HG03135 (cell line): ENCODE data around the gene NXNL2.

Experiments
- ATAC-seq: cut with Tn5 transposase; IDR thresholded peaks from one replicate; pipeline ENCODE4 v1.9.1; 2021; ENCODE audit warnings: mild to moderate bottlenecking, moderate library complexity; ENCODE audit not compliant: unreplicated experiment

The NXNL2 gene

GRCh38 chr9:88578121-88579049, 43.4 kb downstream of the NXNL2 start:
- ATAC-seq = peak; percentile 81

GRCh38 chr9:88579050-88579715, 44.2 kb downstream of the NXNL2 start:
- no peak for ATAC-seq

GRCh38 chr9:88580961-88581360, 46.0 kb downstream of the NXNL2 start:
- ATAC-seq = no peak

GRCh38 chr9:88583901-88584596, 49.1 kb downstream of the NXNL2 start:
- ATAC-seq = no peak

DNA sequence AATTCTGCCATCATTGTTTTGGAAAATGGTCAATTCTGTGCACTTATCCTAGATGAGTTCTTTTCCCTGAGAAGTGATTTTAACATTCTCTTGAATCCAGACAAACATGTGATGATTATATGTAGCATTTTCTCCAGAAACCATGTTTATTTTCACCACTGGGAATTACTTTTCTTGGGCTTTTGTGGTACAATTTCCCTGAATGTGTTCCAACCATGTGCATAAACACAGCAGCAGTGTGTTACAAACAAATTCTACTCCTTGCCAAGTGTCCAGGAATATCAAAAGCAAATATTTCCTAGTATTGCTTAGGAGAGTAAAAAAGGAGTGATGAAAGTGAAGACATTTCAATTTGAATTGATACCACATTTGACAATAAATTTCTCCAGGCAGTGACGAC, 50.4 kb downstream of the NXNL2 start:
- no peak for ATAC-seq

DNA sequence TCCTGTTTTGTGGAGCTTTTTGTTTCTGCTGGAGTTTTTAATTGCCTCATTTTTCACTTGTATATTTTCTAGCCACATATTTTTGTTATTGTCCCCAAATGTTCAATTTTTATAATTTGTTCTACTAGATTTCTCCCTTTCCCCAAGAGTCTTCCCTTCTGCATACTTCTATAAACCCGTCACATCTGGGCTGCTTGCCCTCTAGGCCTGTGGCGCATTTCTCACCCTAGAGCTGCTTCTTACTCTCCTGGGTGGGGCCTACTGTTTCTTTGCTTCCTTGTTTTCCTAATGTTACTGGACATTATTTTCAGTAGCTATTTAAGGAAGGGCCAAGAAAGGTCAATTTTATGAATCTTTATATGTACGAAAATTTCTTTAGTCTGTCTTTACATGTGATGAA, 51.5 kb downstream of the NXNL2 start:
- ATAC-seq = no peak

DNA sequence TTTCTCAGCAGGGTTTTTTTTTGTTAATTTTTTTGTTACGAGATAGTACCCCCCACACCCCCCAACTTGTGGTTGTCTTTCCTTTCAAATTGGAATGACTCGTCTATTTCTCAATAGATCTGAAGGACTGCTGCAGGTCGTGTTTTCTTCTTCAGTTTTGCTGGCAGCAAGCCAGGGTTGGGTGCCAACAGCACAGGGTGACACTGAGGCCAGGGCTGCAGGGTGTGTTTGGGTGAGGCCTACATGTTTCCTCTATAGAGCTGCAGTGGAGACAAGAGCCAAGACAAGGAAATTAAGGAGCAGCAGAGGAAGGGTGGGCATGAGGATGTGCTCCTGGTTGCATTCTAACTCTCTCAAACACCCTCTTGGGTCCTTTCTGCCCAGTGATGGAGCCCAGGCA, 52.2 kb downstream of the NXNL2 start:
- no peak for ATAC-seq

DNA sequence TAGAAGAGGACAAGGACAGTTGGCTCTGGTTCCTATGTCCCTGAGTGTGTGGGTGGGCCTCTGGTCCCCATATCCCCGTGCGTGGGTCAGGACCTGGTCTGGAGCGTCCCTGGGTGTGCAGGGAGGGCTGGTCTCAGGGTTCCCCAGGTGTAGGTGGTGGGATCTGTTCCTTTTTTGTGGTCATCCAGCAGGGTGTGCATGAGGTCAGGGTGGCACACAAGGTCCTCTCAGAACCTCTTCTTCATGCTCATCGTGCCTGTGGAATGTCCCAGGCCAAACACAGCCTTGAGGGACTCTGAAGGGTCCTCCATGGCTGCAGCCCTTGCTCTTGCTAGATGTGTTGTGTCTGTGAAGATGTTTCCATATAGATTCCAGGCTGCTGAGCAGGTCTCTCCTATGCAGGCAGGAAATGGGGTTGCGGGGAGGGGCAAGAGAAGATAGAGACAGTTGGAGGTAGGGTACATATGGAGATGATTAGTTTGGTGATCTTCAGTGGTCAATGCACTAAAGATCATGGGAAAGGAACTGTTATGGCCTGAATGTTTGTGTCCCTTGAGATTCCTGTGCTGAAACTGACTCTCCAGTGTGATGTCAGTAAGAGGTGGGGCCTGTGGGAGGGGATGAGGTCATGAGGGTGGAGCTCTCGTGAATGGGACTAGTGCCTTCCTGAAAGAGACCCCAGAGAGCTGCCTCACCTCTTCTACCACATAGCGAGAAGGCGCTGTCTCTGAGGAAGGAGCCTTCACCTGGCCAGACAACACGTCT, 53.1 kb downstream of the NXNL2 start:
- no peak for ATAC-seq

DNA sequence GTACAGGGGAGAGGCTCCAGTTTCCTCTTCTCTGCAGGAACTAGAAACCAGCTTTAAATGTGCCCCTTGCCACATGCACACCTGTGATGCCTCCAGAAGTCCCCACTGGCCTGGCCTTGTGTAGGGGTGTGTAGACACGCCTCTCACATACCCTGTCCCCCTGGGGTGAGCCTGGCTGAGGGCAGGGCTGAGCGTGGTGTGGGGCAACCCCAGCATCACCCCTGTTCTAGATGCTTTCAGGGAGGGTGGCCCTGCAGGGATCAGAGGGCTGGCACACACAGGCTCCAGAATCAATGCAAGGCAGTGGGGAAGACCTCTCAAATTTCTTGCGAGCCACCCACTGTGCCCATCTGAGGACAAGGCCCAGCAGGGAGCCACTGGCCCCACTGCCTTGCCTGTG, 54.7 kb downstream of the NXNL2 start:
- ATAC-seq = no peak

DNA sequence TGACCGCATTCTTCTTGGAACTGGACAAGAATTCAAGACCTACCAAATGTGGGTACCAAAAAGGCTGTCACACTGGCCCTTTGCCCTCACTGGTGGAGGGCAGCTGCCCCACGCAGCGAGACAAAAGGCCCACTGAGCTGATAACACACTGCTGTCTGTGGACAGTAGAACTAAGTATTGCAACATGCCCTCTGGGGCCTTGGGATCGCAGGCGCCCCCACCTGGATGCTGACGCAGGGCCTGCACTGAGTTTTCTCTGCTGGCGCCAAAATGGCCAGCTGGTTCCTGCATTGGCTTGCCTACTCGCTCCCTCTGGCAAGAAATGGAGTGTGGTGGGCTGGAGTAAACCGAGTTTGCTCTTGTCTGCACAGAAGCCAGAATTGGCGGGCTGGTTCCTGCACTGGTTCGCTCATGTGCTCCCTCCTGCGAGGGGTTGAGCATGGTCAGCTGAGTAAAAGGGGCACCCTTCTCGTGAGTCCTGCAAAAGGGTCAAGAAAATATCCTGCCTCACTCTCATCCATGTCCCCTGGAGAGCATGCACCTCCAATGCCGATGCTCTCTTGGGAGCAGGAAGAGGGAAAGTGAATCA, 55.7 kb downstream of the NXNL2 start:
- no peak for ATAC-seq

DNA sequence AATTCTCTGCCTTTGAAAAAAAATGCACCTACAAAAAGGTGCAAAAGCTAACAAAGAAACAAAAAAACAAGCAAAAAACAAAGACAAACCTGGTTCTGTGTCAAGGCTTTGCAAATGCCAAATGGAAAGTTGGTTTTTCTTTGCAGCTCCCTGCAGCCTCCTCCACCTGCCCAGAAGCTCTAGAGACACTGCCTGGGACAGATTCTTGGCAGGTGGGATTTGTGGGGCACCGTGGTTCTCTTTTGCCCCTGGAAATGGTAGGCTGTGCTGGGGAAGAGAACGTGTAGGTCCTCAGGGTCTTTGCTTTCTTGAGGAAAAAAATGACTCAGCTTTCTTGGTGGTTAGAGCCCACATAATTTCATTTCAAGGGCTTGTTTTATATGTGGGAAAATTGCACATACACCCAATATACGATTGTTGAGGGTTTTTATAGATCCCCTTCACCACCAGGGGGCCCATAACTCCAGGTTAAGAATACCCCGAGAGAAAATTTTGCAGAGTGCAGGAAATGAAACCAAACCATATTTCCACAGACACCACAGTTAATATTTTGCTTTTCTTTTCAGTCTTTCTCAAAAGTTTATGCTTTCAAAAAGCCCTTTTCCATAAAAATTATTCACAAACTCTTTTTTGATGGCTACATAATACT, 58.7 kb downstream of the NXNL2 start:
- peak; percentile 92 for ATAC-seq
